NCI-H345 (cell line): Measurements from ENCODE around the gene HOTAIR.

Experiments
- DNase-seq: peaks from one replicate; lab custom pipeline; 2025; lab: John Stamatoyannopoulos, UW

HOTAIR gene

DNA sequence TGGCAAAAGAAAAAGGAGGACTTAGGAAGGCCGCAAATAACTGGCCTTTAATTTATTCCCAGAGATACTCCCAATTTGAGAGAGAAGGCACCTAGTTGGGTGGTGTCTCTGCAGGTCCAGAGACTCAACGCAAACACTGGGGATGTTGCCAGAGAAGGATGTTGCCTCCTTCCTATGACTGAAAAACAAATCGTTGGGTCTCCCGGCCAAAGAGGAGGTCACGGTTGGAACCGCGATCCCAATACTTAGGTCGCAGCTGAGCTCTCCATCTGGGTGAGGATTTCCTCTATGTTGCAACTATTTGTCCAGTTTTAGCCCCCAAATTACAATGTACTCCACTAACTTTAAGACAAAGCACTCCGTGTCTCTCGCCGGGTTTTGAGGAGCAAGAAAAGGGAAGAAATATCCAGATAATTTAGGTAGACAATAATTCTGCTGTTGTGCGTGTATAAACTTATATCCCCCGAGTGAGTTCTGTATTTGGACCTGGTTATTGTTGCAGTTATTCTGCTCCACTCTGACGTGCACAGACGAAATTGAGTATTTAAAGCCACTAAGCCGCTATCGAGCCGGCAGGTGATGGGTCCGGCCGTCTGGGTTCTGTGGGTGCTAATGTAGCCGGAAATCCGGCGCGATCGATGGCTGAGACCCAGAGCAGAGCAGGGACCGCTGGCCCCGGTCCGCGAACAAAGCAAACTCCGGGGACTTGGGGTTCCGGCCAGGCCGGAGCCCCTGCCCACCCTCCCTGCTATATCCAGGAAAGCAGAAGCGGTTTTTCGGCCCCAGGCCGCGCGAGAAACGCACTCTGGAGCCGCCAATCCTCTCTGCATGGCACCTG lies 14.3 kb downstream of the HOTAIR start:
- no peak for DNase-seq

DNA sequence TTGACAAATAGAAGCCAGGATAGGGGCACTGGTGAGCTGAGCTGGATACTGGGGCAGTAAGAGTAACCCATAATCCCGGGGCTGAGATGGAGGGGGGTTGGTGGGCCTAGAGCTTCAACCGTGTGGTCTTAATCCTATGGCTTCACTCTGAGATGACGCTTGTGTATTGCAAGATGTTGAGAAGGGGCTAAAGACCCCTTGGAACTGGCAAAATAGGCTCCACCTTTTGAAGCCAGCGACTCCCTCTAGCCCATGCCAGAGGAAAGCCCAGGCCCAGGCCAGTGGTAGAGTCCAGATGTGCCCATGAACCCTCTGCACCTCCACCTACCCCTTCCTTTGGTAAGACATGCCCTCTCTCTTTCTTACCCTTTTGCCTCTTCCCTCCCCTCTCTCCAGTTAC lies 15.4 kb downstream of the HOTAIR start:
- no peak for DNase-seq

DNA sequence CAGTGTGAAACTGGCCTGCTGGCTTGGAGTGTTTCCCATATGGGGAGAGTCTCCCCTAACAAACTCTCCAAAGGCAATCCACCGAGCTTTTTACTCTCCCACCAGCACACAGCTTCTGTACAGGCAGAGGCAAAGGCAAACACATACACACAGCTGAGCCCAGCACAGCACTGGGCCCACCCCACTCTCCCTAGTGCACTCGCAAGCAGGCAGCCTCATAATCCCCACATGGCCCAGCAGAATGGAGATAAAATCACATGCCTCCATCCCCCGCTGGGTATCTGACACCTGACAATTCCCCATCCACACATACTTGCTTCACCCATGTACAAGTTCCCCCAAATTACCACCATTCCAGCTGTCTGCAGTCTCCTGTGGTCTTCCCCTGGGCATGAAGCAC lies 16.6 kb downstream of the HOTAIR start:
- no peak for DNase-seq

DNA sequence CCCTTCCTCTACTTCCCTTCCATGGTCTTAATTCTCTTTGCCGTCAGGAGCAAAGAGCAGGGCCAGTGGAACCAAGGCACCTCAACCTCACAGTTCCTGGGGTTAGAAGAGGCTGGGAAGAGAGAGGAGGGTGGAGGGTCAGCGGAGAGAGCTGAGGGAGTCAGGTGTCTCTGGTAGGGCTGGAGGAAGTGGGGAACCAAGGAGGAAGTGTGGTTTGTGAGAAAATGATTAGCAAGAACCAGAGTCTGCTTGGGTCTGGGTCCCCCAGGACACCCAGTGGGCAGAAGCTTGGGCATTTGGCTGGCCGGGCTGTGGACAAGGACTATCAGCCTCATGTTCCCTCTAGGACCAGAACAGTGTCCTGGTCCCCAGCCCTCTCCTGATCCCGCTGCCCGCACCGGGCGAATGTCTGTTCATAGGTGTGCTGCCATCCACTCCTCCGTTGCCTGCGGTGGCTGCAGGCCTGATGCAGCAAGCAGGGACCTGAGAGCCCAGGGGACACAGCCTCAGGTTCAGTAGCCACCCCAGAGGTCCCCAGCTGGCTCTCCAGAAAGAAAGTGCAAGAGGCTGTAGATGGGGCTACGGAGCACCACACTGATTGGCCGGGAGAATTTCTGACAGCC lies 17.7 kb downstream of the HOTAIR start:
- DNase-seq, result no peak

DNA sequence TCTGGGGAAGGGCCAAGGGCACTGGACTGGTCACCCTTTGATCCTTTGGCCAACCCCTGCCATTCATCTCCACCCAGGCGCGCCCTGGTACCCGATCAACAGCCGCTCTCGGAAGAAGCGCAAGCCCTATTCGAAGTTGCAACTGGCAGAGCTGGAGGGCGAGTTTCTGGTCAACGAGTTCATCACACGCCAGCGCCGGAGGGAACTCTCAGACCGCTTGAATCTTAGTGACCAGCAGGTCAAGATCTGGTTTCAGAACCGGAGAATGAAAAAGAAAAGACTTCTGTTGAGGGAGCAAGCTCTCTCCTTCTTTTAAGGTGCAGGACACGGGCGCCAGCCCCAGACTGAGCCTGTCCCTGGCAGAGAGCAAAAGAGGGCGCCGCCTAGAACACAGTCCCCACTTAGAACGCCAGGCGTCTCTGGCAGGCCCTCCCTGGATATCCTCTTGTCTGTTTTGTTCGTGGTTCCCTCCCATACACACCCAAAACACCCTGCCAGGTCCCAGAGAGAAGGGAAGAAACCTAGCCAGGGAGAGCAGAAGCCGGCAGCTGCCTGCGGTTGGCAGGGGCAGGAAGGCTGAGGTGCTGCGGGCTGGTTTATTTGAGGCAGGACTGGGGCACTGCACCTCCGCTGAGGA lies 18.4 kb downstream of the HOTAIR start:
- no peak for DNase-seq

DNA sequence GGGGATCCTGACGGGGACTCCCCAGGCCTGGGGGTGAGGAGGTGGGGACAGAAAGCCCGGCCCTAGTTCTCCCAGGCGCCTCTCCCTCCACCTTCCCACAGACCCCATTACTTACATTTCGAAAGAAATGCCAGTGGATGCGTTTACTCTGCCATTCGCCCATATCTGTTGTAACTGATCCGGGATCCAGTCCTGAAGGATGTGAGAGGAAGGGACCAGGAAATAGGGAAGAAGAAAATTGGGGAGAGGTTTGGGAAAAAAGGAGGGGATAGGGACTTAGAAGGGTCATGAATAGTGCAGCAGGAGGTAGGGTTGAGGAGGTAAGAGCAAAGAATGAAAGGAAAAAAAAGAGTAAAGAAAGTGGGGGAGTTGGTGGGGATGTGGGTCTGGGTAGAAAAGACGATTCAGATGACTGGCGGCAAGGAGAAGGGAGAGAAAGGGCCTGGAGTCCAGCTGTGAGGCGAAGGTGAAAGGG lies 18.9 kb downstream of the HOTAIR start:
- no peak for DNase-seq

DNA sequence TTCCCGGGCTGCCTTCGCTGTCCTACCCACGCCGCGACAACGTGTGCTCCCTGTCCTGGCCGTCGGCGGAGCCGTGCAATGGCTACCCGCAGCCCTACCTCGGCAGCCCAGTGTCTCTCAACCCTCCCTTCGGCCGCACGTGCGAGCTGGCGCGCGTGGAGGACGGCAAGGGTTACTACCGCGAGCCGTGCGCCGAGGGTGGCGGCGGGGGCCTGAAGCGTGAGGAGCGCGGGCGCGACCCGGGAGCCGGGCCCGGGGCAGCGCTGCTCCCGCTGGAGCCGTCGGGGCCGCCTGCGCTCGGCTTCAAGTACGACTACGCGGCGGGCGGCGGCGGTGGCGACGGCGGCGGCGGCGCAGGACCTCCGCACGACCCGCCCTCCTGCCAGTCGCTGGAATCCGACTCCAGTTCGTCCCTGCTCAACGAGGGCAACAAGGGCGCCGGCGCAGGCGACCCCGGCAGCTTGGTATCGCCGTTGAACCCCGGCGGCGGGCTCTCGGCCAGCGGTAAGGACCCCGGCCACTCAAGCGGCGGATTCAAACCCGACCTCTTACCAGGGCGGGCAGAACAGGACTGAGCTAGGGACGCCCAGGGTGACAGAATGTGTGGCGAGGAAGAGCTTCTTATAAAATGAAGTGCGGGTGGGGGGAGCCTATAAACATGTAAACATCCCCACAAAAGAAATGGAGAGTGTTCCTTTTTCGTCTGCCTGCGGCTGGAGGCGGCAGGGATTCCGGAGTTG lies 19.5 kb downstream of the HOTAIR start:
- no peak for DNase-seq

DNA sequence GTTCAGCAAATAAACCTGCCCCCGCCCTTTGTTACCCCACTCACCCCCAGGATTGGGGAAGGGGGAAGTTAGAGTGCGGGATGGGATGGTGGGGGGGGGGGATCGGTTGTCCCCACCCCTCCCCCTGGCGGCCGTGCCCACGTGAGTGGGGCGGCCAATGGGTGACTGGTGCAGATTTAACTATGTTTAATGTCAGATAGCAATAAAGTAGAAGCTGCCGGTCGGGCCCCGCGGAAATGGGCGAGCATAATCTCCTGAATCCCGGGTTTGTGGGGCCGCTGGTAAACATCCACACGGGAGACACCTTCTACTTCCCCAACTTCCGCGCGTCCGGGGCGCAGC lies 20.1 kb downstream of the HOTAIR start, which contains the start of gene HOXC12:
Gene HOXC12, plus strand, starts transcription at position 210 of the 342 bp plus-strand sequence. Its CDS starts 27 bp downstream, at position 237.
- DNase-seq, result no peak

DNA sequence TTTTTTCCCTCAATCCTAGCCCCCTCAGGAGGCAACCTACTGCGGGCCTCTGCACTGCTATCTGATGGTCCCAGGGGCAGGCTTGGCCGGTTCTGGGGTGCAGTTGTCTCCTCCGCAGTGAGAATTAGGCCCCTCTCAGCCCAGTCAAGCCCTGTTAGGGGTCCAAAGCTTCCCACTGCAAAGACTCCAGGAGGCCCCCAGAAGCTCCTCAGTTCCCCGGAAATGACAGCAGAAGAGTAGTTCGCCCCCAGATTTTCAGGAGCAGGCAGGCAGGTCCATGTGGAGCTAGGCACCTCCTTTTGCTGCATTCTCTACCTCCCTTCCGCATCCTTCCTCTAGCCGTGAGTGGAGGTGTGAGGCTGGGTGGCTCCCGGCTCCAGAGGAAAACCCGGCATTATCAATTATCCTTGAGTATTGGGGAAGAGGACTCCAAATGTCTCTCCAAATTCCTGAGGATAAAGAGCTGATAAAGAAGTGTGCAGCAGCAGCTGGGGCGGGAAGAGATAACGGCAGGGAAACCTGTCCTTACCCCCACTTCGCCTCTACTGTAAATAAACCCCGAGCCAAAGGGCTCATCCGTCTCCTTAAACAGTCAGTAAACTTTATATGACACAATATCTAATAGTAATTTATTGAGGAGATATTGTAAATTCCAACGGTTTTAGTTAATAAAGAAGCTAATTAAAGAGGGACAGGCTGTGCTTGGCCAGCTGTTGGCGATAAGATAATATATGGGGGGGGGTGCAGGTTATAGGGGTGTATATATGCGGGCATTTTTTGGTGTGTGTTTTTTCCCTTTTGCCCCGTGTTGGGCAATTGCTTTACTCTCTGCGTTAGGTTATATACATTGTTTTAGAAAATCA lies 20.7 kb downstream of the HOTAIR start:
- no peak for DNase-seq

DNA sequence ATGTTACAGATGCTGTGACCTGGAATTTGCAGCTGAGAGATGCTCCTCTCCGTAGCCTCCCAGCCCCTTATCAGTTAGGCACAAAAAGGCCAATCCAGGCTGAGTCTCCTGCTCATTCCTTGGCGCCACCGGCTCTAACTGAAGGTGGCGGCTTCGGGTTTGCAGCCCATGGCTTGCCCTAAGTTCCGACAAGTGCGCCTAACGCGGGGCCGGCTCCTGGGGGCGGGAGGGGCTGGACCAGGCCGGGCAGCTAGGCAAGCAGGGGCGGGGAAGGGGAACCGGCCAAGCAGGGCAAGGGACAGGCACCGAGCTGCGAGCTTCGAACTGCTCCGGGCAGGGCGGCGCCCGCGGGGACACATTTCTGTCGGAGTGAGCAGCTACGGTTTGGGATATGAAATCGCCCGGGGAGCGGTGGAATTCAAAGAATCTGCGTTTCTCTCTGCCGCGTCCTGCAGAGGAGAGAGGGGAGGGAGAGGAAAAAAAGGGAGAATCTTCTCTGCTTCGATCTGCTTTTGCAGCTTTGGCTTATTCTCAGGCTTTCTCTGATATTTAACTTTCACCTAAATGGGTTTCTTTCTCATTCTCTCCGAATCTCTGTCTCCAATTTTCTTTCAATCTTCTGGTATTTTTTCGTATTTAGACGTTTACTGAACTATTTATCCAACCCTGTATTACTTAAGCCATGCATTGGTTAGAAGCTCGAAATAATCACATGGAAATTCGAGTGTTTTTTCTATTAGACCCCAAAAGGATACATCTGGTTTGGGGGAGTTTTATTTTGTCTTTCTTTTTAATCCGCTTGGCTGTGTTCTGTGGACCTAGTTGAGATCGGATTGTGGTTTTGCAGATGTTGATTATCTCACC lies 21.7 kb downstream of the HOTAIR start:
- no peak for DNase-seq

DNA sequence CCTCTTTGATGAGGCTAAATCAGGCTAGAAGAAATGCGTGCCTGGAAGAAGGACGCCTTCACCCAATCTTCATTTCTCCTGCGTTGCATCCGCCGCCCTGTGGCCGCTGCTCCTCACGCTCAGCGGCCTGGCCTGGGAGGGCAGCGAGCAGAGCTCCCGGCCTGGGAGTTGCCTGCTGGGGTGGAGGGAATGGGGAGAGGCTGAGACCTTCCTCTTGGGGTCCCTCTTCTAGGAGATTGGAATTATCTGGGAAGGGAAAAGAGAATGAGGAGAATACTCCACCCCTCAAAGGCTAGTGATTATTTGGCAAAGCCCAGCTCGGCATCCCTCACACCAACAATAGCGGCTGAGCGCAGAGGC lies 22.4 kb downstream of the HOTAIR start:
- DNase-seq, result no peak

DNA sequence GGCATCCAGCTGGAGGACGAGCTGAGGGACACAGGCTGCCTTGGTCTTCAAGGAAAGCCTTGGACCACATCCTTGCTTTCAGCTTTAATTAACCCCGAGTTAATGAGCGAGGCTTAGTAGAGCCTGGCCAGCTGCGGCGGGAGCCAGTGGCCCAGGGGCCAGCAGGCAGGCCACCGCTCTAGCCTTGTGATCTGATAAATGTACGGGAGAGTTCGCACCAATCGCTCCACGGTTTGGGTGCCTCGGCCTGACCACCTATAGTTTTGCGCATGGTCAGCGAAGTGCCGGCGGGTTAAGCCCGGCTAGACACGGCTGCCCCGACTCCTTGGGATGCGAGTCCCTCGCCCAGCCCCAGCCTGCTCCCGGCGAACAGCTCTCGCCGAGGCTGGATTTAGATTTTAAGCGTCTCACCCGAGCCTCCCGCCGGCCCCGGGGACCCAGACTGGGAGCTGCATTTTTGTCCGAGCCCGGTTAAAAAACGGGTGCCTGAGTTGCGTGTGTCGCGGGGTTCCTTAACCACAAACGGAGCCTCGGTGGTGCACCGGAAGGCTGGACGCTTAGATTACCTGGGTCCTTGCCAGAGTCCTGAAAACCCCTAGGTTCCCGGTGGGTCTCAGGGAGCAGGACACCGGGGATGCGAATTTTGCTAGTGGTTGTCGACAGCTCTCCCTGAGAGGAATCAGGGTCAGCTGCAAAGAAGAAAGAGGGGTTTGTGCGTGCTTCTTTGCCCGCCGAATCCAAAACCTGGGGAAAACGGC lies 23.0 kb downstream of the HOTAIR start:
- DNase-seq, result no peak

DNA sequence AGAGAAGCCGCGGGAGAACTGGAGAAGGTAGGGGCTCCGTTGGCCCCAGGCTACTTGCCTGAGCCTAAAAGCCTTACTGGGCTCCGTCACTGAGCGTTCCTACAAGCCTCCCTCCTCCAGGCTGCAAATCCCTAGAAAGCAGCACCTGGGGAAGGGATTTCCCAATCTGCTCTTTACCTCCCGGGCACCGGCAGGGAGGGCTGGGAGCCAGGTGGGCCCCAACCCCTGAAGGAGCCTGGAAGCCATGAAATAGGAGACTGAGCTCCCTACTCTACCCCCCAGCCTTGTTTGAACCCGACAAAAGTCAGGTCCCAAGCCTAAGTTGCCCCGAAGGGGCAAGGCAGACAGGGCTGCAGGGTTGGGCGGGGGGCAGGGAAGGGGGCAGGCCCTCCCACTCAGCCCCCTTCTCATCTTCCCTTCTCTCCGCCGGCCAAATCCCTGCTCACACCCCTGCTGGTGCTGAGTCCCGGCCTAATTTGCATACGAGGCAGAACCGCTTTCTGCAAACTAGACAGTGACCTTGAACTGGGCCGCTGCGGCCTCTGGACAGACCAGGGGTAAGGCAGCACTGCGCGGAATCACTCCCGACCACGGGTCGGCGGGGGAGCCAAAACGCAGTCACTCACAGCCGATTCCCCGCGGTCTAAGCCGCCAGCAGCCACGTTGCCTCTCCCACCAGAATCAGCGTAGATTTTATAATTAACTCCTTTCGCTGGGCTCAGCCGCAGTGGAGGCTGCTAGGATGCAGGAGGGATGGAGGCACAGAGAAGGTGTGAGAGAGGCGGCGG lies 23.8 kb downstream of the HOTAIR start:
- DNase-seq, result no peak

DNA sequence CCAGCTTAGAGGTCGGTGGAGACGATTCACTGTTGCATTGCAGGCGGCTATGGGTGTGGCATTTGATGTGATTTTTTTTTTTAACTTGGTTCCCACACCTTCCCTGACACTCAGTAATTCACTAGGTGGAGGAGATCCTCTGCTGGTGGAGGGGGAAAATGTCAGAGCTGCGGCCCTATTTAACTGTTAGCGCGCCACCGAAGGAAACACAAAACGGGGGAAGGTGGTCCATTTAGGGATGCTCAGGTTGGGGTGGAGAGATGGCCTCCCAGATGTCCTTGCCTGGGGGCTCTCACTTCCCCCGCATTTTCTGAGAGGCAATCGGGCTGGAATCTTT lies 24.3 kb downstream of the HOTAIR start:
- no peak for DNase-seq

DNA sequence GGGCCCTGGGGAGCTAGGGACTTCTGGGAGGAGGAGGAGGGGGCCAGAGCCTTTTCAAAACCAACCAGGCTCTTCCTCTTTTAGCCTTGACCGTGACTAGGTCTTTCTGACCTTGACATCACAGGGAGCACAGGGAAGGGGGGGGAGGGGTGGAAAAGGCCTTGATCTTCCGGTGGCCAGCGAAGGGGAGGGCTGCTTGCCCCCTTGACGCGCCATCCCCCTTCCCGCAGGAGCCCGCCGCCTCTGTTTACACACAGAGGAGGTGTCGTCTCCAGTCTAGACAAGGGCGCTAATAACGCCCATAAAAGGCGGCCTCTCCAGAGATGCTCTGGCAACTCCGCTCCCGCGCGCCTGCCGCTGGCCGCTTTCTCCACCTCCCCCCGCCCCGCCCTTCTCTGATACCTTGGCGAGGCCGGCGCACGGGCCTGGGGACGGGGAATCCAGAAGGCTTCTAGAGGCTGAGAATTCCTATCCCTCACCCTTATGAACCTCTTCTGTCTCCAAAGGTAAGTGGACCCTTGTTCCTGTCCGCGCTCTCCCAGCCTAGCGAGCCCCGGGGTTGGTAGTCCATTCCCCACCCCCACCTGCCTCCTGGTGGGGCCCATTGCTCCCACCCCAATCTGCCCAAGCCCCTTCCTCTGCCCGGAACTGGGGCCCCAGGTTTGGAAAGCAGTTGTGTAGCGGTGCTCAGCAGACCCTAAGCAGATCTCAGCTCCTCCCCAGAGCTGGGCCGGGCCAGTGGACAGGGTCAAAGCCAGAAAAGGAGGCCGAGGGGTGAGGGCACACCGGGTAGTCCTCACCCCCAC lies 24.9 kb downstream of the HOTAIR start:
- DNase-seq, result peak; percentile 23

DNA sequence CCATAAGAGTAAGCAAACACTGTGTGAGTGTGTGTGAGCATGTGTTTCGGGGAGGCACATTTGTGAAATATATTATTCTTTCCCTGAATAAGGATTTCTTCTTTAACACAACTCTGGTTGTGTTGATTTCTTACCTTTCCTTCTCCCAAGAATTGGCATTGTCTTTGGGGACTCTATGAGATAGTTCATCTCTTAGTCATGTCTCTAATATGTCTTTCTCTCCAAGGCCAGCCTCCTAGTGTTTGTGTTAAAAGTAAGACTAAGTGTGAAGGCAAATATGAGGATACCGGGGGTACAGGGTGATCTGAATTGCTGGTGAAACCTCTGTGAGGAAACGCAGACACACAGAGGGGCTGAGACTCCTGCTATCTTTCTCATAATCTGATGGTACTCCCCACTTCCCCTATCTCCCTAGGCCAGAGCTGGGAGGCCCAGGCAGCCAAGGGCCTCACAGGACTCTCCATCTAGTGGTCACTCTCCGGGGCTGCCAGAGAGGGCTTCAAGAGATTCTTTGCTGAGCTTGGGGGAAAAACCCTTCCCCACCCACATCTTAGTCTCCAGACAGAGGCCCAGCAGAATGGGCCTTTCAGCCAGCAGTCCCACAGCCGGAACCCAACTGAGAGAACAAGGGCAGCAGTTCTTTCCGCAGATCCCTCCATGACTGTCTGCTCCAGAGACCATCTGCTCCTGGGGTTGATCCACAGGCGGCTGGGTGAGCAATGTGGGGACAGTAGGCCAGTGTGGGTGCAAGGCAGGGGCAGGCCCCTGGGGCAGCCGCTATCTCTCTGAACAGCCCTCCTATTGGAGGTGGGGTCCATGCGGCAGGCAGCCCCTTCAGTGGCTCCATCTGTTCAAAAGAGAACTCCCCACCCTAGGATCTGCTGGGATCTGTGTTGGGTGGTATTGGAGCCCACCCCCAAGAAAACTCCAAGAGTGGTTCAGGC lies 25.8 kb downstream of the HOTAIR start:
- no peak for DNase-seq

DNA sequence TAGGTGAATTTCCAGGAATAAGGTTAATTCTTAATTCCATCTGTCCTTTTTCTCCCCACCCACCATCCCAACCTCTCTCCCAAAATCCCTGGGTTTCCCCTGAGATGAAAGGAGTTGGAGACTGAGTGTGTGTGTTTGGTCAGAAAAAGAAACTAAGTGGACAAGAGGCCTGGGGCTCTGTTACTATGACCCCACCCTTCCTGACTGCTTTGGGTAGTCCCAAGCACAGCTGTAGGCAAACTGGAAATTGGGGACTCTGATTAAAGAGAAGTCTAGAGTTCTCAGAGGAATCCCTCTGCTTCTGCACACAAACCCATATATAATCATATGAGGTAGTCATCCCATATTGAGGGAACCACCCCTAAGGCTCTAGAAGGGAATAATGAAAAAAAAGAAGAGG lies 27.0 kb downstream of the HOTAIR start:
- no peak for DNase-seq
